Peyer's patch (tissue), 4 donors: ENCODE data around the gene PRSS3.
"Not testable (repeated sequence)": the region's sequence is repeated elsewhere in the genome, so short reads cannot be mapped to it uniquely, and the experiment has no call there.

ENCODE experiments used
- POLR2A ChIP-seq, 2 donors: fragments of 450-650 bp; IDR thresholded peaks; one replicate each; pipeline ENCODE4 v1.5.1; 2017; ENCODE audit warnings: antibody characterized with exemption in 2 of 2, mild to moderate bottlenecking in 2 of 2, moderate library complexity in 2 of 2
- TF ChIP-seq, protein P1 (sequence below), 6 experiments: fragments of 450-650 bp in 4 of 6; fragments of 200-600 bp in 2 of 6; sonication (generic) in 1 of 6; IDR thresholded peaks; one replicate each; pipeline ENCODE4 v1.5.1; 2017 to 2019; ENCODE audit warnings: antibody characterized with exemption in 6 of 6, mild to moderate bottlenecking in 3 of 6, moderate library complexity in 1 of 6

DNA sequence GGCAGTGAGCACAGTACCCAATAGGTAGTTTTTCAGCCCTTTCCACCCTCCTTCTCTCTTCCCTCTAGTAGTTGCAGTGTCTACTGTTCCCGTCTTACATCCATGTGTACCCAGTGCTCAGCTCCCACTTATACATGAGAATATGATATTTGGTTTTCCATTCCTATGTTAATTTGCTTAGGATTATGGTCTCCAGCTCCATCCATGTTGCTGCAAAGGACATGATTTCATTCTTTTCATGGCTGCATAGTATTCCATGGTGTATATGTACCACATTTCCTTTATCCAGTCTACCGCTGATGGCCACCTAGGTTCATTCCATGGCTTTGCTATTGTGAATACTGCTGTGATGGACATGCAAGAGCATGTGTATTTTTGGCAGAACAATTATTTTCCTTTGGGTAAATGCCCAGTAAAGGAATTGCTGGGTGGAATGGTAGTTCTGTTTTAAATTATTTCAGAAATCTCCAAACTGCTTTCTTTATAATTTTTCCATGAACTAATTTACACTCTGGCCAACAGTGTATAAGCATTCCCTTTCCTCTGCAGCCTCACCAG is 6.7 kb downstream of the PRSS3 start:
- TF ChIP-seq, protein P1, sequence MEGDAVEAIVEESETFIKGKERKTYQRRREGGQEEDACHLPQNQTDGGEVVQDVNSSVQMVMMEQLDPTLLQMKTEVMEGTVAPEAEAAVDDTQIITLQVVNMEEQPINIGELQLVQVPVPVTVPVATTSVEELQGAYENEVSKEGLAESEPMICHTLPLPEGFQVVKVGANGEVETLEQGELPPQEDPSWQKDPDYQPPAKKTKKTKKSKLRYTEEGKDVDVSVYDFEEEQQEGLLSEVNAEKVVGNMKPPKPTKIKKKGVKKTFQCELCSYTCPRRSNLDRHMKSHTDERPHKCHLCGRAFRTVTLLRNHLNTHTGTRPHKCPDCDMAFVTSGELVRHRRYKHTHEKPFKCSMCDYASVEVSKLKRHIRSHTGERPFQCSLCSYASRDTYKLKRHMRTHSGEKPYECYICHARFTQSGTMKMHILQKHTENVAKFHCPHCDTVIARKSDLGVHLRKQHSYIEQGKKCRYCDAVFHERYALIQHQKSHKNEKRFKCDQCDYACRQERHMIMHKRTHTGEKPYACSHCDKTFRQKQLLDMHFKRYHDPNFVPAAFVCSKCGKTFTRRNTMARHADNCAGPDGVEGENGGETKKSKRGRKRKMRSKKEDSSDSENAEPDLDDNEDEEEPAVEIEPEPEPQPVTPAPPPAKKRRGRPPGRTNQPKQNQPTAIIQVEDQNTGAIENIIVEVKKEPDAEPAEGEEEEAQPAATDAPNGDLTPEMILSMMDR (IDR thresholded peaks at IDR 0.05) = not testable (repeated sequence)
- TF ChIP-seq POLR2A (IDR thresholded peaks at IDR 0.05) = not testable (repeated sequence)
